ENCODE measurements around the gene NDFIP2.

The NDFIP2 gene

DNA sequence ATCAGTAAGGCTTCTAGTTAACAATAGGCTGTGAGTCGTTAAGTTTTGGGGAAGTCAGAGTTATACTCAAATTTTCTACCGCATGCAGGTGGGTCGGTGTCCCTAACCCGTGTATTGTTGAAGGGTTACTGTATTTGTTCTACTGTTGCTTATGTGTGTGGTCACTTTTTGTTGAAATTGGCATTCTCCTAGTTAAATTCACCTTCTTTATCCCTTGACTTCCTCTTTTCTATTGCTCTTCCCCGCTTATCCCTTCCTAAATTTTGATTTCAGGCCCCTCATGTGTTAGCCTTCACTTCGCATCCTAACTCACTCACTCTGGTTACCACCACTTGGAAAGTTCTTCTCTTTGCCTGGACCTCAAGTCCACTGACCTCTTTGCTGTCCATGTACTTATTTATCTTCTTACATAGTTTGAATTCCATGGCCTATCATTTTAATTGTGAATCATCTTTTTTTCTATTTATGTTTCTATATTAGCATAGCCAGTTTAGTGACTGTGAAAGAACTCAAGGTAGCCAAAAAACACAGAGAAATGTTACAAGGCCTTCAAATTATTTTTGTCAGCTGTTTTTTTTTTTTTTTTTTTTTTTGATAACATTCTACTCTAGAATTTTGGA is 52.9 kb downstream of the NDFIP2 start:
- H3K9me3 ChIP-seq (ENCODE audit: insufficient read depth, low read length, severe bottlenecking): no peaks in the 10 kb centered on the region
- no peak overlapping the region for H2AFZ ChIP-seq (ENCODE audit: low read depth, low read length)
- H3K9ac ChIP-seq (ENCODE audit: low read depth, low read length): no peak overlapping the region
- DNase-seq (no peak), ATAC-seq (ENCODE audit: insufficient read depth, low read depth) (no peak)
- H3K27ac ChIP-seq (ENCODE audit: low read length): no peak overlapping the region
- no peaks in the 10 kb centered on the region for H3K27me3 ChIP-seq (ENCODE audit: insufficient read depth, low read length, poor library complexity)
- TF ChIP-seq, protein P1, sequence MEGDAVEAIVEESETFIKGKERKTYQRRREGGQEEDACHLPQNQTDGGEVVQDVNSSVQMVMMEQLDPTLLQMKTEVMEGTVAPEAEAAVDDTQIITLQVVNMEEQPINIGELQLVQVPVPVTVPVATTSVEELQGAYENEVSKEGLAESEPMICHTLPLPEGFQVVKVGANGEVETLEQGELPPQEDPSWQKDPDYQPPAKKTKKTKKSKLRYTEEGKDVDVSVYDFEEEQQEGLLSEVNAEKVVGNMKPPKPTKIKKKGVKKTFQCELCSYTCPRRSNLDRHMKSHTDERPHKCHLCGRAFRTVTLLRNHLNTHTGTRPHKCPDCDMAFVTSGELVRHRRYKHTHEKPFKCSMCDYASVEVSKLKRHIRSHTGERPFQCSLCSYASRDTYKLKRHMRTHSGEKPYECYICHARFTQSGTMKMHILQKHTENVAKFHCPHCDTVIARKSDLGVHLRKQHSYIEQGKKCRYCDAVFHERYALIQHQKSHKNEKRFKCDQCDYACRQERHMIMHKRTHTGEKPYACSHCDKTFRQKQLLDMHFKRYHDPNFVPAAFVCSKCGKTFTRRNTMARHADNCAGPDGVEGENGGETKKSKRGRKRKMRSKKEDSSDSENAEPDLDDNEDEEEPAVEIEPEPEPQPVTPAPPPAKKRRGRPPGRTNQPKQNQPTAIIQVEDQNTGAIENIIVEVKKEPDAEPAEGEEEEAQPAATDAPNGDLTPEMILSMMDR (IDR thresholded peaks at IDR 0.05; ENCODE audit: borderline replicate concordance, extremely low read depth, low read length, poor library complexity, severe bottlenecking): no peak
- TF ChIP-seq EZH2 (IDR thresholded peaks at IDR 0.05; ENCODE audit: borderline replicate concordance, low read depth, low read length, severe bottlenecking): no peak
- H3K79me2 ChIP-seq (ENCODE audit: insufficient read depth, low read length): peaks cover 93% of the 10 kb centered on the region
- peaks cover 32% of the 10 kb centered on the region for H3K4me1 ChIP-seq (ENCODE audit: insufficient read depth, low read length)
- no peaks in the 10 kb centered on the region for H4K20me1 ChIP-seq (ENCODE audit: insufficient read depth, low read length)
- peaks cover 87% of the 10 kb centered on the region for H3K36me3 ChIP-seq (ENCODE audit: insufficient read depth, low read length)
- H3K4me3 ChIP-seq (ENCODE audit: low read depth in 1 of 2, low read length in 2 of 2): no peak overlapping the region
- no peak overlapping the region for H3K4me2 ChIP-seq (ENCODE audit: insufficient read depth, low read length)

DNA sequence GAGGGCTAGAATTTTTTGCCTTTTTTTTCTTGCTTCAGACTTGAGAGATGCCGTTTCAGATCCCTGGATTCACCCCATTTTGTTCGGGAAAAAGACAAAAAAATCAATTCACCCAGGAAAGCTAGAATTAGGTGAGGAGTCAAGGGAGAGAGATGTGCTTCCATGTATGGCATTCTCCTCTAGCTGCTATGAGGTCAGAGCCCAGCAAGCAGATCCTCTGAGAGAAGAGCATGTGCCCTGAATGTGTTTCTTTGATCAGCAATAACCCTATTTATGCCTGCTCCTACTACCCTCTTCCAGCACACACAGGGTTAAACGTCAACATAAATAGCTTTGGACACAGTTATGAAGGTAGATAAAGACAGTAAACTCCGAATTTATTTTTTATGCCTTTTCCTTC is 53.6 kb downstream of the NDFIP2 start:
- no peak overlapping the region for H3K4me3 ChIP-seq (ENCODE audit: low read depth in 1 of 2, low read length in 2 of 2)
- TF ChIP-seq, protein P1 (IDR thresholded peaks at IDR 0.05; ENCODE audit: borderline replicate concordance, extremely low read depth, low read length, poor library complexity, severe bottlenecking): no peak
- no peak for TF ChIP-seq EZH2 (IDR thresholded peaks at IDR 0.05; ENCODE audit: borderline replicate concordance, low read depth, low read length, severe bottlenecking)
- no peaks in the 10 kb centered on the region for H3K9me3 ChIP-seq (ENCODE audit: insufficient read depth, low read length, severe bottlenecking)
- H3K27me3 ChIP-seq (ENCODE audit: insufficient read depth, low read length, poor library complexity): no peaks in the 10 kb centered on the region
- no peaks in the 10 kb centered on the region for H4K20me1 ChIP-seq (ENCODE audit: insufficient read depth, low read length)
- H3K4me1 ChIP-seq (ENCODE audit: insufficient read depth, low read length): peaks cover 29% of the 10 kb centered on the region
- ATAC-seq (ENCODE audit: insufficient read depth, low read depth): no peak
- H3K27ac ChIP-seq (ENCODE audit: low read length): 0 out of 2 replicates have a peak overlapping the region, but pooled peaks have one; percentile 0
- H3K79me2 ChIP-seq (ENCODE audit: insufficient read depth, low read length): peaks cover 89% of the 10 kb centered on the region
- H3K4me2 ChIP-seq (ENCODE audit: insufficient read depth, low read length): no peak overlapping the region
- H2AFZ ChIP-seq (ENCODE audit: low read depth, low read length): no peak overlapping the region
- H3K9ac ChIP-seq (ENCODE audit: low read depth, low read length): no peak overlapping the region
- H3K36me3 ChIP-seq (ENCODE audit: insufficient read depth, low read length): peaks cover 88% of the 10 kb centered on the region
- DNase-seq: no peak

DNA sequence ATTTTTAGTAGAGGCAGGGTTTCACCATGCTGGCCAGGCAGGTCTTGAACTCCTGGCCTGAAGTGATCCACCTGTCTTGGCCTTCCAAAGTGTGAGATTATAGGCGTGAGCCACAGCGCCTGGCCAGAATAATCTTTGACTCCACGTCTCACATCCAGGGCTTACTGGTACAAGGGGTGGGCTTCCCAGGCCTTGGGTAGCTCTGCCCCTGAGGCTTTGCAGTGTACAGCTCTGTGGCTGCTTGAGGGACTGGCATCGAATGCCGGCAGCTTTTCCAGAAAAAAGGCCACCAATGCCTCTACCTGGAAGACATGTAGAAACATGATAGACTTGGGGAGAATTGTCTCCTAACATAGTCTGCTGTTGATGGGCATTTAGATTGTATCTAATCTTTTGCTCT is 57.8 kb downstream of the NDFIP2 start:
- no peaks in the 10 kb centered on the region for H4K20me1 ChIP-seq (ENCODE audit: insufficient read depth, low read length)

More for the DNA sequence above, 57.8 kb downstream of the NDFIP2 start:
- no peaks in the 10 kb centered on the region for H3K9me3 ChIP-seq (ENCODE audit: insufficient read depth, low read length, severe bottlenecking)
- DNase-seq (no peak), ATAC-seq (ENCODE audit: insufficient read depth, low read depth) (peak; percentile 18; the same call in 1 of the 3 replicates)
- TF ChIP-seq EZH2 (IDR thresholded peaks at IDR 0.05; ENCODE audit: borderline replicate concordance, low read depth, low read length, severe bottlenecking): no peak
- TF ChIP-seq, protein P1 (IDR thresholded peaks at IDR 0.05; ENCODE audit: borderline replicate concordance, extremely low read depth, low read length, poor library complexity, severe bottlenecking): no peak
- H3K36me3 ChIP-seq (ENCODE audit: insufficient read depth, low read length): peaks cover 83% of the 10 kb centered on the region
- H3K4me3 ChIP-seq (ENCODE audit: low read depth in 1 of 2, low read length in 2 of 2): no peak overlapping the region
- H2AFZ ChIP-seq (ENCODE audit: low read depth, low read length): no peak overlapping the region
- H3K27me3 ChIP-seq (ENCODE audit: insufficient read depth, low read length, poor library complexity): no peaks in the 10 kb centered on the region
- H3K4me2 ChIP-seq (ENCODE audit: insufficient read depth, low read length): no peak overlapping the region
- no peak overlapping the region for H3K9ac ChIP-seq (ENCODE audit: low read depth, low read length)
- peaks cover 66% of the 10 kb centered on the region for H3K79me2 ChIP-seq (ENCODE audit: insufficient read depth, low read length)
- H3K4me1 ChIP-seq (ENCODE audit: insufficient read depth, low read length): peaks cover 3% of the 10 kb centered on the region; the same call in 1 of the 2 replicates
- 0 out of 2 replicates have a peak overlapping the region, but pooled peaks have one; percentile 53 for H3K27ac ChIP-seq (ENCODE audit: low read length)
